ENCODE measurements around the gene IFNA2.
"Not testable (repeated sequence)": the region's sequence is repeated elsewhere in the genome, so short reads cannot be mapped to it uniquely, and the experiment has no call there.

The IFNA2 gene

DNA sequence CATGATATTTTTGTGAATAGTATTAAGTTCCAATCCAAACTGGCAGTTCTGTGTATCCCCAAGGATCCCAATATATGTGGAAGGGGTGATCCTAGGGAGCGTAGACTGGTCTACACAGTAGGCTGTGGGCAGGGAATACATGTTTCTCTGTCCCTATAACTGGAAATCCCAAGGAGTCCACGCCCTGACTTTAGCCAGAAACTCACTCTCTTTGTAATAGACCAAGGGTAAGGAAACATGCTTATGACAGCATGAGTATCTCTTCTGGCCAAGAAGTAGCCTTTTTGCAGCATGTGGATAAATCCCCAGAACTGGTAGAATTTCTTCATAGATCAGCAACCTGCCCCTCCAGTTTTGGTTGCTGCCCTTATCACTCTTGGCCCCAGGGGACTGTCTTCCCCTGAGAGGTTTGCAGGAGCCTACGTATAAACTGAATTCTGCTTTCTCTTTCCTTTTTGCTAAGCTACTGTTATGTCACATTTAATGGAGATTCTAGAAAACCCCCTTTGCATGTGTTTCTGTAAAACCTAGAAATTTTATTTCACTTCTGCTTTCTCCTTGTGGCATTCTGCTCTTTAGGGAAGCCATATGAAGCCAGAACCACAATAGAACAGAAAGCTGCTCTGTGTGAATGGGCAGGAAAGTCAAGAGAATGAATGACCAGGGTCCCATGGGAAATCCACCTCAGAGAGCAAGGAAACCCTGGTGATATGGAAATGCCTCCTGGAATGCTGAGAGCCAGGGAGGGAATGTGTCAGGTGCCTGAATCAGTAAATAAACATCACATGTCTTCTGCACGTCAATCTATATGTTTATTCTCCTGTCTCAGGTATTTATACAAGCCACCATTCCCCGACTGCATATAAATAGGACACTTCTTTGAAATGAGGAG, 3.5 kb downstream of the IFNA2 start:
- DNase-seq (ENCODE audit: low read depth) = no peak

DNA sequence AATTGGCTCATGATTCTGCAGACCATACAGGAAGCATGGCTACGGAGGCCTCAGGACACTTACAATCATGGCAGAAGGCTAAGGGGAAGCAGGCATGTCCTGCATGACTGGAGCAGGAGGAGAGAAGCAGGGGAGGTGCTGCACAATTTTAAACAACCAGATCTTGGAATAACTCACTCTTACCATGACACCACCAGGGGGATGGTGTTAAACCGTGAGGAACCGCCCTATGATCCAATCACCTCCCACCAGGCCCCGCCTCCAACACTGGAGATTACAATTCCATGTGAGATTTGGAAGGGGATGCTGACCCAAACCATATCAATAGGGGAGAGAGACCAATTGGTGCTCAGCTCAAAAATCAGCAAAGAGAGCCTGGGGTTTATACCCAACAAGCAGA, 13.7 kb downstream of the IFNA2 start:
- not testable (repeated sequence) for DNase-seq (ENCODE audit: low read depth)

DNA sequence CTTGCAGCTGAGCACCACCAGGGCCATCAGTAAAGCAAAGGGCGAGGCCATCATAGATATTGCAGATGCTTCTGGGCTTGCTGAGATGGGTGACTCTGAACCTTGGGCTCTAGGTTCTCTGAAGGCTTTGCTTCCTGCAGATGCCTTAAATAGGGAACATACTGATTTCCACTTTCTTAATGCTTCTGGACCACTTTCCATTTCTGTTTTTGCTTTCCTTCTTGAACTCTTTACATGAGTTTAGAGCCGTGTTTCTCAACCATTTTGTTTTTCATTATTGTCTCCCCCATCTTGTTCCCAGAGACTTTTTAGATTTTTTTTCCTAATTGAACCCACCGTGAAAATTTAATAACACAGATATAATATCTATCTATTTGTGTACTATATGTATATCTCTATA, 17.2 kb downstream of the IFNA2 start, which contains the start of gene IFNA13:
Gene IFNA13, minus strand, starts transcription at position 101 of the 400 bp plus-strand sequence. Its CDS starts 47 bp downstream, at position 54.
- no peak for DNase-seq (ENCODE audit: low read depth)

- not testable (repeated sequence) for DNase-seq (ENCODE audit: low read depth)
Observed at GRCh38 chr9:21367169-21367568, 18.0 kb downstream of the IFNA2 start.

DNA sequence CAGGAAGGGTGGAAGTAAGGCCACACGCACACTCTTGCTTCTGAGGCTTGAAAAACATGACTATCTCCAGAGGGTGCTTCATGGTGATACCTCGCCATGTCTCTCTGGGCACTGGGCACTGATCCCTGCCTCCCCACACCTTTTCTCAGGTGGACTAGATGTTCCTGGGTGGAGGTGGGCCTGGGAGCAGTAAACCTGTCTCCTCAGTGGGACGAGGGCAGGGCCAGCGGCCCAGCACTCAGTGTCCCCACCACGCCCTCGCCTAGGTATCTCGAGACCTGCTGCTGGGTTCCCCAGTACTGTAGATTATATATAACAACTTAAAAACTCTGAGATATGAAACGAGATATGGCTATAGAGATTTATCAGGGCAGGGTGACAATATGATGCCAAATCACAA, 22.9 kb downstream of the IFNA2 start:
- no peak for DNase-seq (ENCODE audit: low read depth)

DNA sequence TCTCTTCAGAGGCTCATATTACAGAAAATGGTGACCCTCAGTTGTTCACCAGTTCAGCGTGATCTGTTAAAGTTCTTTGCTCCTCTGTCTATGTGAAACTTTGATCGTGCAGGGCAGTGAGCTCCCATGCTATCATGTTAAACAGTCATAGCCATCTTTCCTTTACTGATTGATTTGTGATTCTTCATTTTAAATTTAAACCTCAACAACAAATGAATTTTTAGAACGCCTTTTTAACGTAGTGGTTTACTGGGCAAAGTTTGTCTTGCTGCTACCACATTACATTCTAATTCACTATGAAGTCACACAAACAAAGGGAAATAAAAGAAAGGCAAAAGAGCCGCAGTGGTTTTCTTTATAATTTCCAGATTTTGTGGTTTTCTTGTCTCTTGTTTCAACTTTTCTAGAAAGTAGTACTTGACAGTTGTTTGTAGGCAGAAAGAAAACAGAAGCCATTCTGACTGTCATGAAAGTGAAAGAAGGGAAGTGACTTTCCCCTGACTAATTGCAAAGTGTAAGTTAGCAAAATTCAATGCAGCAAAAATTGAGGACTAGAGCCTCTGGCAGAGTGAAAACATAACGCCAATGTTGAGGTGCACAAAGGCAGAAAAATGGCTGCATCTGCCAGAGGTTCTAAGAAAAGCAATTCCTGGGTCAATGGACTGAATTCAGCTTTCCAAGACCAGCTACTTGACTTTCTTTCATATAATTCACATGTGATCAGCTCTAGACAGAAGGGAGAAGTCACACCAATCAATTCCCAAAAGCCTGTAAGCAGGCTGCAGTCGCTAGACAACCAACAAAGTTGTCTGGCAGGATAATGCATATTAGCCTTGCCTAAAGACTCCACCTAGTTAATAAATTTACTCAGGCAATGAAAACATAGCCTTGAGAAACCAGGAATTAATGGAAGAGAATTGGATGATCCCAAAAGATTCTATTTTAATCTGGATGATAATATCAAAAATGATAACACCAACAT, 27.4 kb downstream of the IFNA2 start:
- no peak for DNase-seq (ENCODE audit: low read depth)

DNA sequence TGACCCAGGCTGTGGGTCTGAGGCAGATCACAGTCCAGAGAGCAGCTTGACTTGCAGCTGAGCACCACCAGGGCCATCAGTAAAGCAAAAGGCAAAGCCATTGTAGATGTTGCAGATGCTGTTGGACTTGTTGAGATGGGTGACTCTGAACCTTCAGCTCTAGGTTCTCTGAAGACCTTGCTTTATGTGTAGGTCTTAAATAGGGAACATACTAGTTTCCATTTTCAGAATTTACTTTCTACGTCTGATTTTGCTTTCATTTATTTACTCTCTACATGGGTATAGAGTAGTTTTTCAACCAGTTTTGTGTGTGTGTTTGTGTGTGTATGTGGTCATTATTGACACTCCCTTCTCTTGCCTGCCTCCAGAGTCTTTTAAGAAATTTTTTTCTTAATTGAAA, 34.4 kb downstream of the IFNA2 start, which contains the start of gene IFNA6:
Gene IFNA6, minus strand, starts transcription at position 101 of the 400 bp plus-strand sequence. Its CDS starts 0 bp downstream, at position 101.
- DNase-seq (ENCODE audit: low read depth) = no peak

- DNase-seq (ENCODE audit: low read depth) = no peak
Observed at GRCh38 chr9:21348430-21348970, 36.7 kb downstream of the IFNA2 start.

- DNase-seq (ENCODE audit: low read depth) = no peak
Observed at GRCh38 chr9:21340735-21341134, 44.5 kb downstream of the IFNA2 start.

DNA sequence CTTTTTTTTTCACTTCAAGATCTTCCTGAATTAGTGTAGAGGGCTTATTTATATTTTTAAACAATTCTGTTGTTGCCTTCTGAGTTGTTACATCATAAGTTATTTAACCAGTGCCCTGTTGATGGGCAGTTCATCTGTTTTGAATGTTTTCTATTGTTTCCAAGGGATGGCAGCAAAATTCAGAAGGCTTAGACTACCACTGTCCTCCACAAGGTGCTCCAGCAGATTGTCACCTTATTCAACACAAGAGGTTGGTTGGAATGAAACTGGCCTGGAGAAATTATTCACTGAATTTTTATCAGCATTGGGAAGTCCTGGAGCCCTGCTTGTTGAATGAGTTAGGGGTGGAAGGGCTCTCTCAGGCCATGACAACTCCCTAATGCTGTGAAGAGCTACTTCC, 48.7 kb downstream of the IFNA2 start:
- DNase-seq (ENCODE audit: low read depth) = no peak

GRCh38 chr9:21334701-21335632, 50.2 kb downstream of the IFNA2 start, which contains the start of gene KLHL9:
Gene KLHL9, minus strand, starts transcription at chr9:21335404. Its CDS starts 545 bp downstream, at chr9:21334859.
- DNase-seq (ENCODE audit: low read depth) = peak; percentile 73

Data from HS-5 (cell line).